Activated CD4-positive, alpha-beta memory T cell treated with anti-CD3 and anti-CD28 coated beads, Interleukin-2, amount 10 ng/mL, durations not matched to agents 7 days and 5 days (primary cell): ENCODE measurements around the gene CPT1B. TPM values are rescaled to one million over a fixed set of nuclear protein-coding genes. Genes with fewer than 3 reads are reported as not detected.
"Not testable (repeated sequence)": the region's sequence is repeated elsewhere in the genome, so short reads cannot be mapped to it uniquely, and the experiment has no call there.

Source experiments
- CTCF ChIA-PET: fragments of 350-600 bp; sonication (Branson Sonifier 250); formaldehyde crosslinking; loops from one replicate; lab custom pipeline; 2021; ENCODE audit warnings: antibody characterized with exemption, inconsistent platforms; lab: Charles Lee
- POLR2A ChIA-PET: fragments of 350-600 bp; sonication (Branson Sonifier 250); formaldehyde crosslinking; loops from one replicate; lab custom pipeline; 2021; ENCODE audit warnings: antibody characterized with exemption; lab: Charles Lee
- DNase-seq: peaks from one replicate; pipeline ENCODE4 v3.0.0-alpha.2; 2020
- H3K27ac Mint-ChIP-seq: one replicate; pipeline ENCODE4 v1.8.0; 2021; ENCODE audit warnings: mild to moderate bottlenecking, mixed read lengths
- H3K27me3 Mint-ChIP-seq: one replicate; pipeline ENCODE4 v1.8.0; 2021; ENCODE audit warnings: mixed read lengths
- H3K36me3 Mint-ChIP-seq: one replicate; pipeline ENCODE4 v1.8.0; 2021; ENCODE audit warnings: low read depth, mixed read lengths
- H3K4me1 Mint-ChIP-seq: one replicate; pipeline ENCODE4 v1.8.0; 2021; ENCODE audit warnings: mixed read lengths
- H3K4me3 Mint-ChIP-seq: one replicate; pipeline ENCODE4 v1.8.0; 2021; ENCODE audit warnings: mild to moderate bottlenecking, mixed read lengths
- H3K9me3 Mint-ChIP-seq: one replicate; pipeline ENCODE4 v1.8.0; 2021; ENCODE audit warnings: mixed read lengths
- total RNA-seq, 2 experiments: library from RNA; stranded (reverse); gene quantifications; one replicate each; pipeline ENCODE4 v1.2.3, GENCODE V29; 2021

Gene CPT1B
- total RNA-seq, 2 experiments from 2014 or later, result 60.8 to 60.9 TPM

- no peak for DNase-seq
- Mint-ChIP-seq H3K27ac (no peak overlapping the region), H3K4me1 (peaks cover 25% of the 10 kb centered on the region), H3K36me3 (peaks cover 44% of the 10 kb centered on the region), H3K27me3 (no peaks in the 10 kb centered on the region), H3K9me3 (no peaks in the 10 kb centered on the region), H3K4me3 (no peak overlapping the region)
- CTCF ChIA-PET, result interaction anchor here (1.3 kb wide), 1 partner anchor 14 kb away, joined by 5 read pairs; the partner anchor contains the start of genes LMF2 and NCAPH2
- POLR2A ChIA-PET, result interaction anchor here (1.0 to 12.1 kb wide), 9 partner anchors 8 to 98 kb away, joined by 3 to 321 read pairs (median 5); partner anchors contain the start of genes KLHDC7B, LMF2, NCAPH2 and SYCE3
Measured at GRCh38 chr22:50522208-50522805, 55.9 kb downstream of the CPT1B start.

DNA sequence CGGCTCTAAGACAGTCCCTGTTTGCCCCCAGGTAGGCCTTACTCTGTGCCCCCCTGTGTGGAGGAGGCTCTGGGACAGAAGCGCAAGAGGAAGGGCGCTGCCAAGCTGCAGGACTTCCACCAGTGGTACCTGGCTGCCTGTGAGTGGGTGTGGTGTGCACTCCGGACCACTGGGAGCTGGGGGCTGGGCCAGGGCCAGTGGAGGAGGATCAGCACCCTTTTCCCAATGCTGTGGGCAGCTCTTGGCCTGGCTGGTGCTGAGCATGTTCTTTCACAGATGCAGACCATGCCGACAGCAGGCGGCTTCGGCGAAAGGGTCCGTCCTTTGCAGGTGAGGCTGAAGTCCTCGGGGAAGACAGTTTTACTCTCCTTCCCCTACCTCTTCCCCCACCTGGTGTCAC, 56.5 kb downstream of the CPT1B start:
- H3K27ac Mint-ChIP-seq, result no peak overlapping the region
- no peaks in the 10 kb centered on the region for H3K9me3 Mint-ChIP-seq
- CTCF ChIA-PET, result interaction anchor here (1.3 kb wide), 1 partner anchor 14 kb away, joined by 5 read pairs; the partner anchor contains the start of genes LMF2 and NCAPH2
- no peak for DNase-seq
- H3K27me3 Mint-ChIP-seq, result no peaks in the 10 kb centered on the region
- POLR2A ChIA-PET, result interaction anchor here (1.3 to 12.1 kb wide), 4 partner anchors 12 to 99 kb away, joined by 4 to 321 read pairs (median 134); partner anchors contain the start of genes KLHDC7B, LMF2, NCAPH2 and SYCE3
- no peak overlapping the region for H3K4me3 Mint-ChIP-seq
- peaks cover 19% of the 10 kb centered on the region for H3K4me1 Mint-ChIP-seq
- peaks cover 38% of the 10 kb centered on the region for H3K36me3 Mint-ChIP-seq

- CTCF ChIA-PET, result no interaction called here
Measured at GRCh38 chr22:50520826-50521453, 57.3 kb downstream of the CPT1B start.

DNA sequence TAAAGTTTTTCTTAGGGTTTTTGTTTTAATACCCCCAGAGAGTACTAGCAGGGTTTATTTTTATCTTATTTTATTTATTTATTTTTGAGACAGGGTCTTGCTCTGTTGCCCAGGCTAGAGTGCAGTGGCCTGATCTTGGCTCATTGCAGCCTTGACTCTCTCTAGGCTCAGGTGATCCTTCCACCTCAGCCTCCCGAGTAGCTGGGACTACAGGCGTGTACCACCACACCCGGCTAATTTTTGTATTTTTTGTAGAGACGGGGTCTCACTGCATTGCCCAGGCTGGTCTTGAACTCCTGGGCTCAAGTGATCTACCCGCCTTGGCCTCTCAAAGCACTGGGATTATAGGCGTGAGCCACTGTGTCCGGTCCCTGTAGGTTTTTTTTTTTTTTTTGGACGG, 58.0 kb downstream of the CPT1B start:
- H3K9me3 Mint-ChIP-seq, POLR2A ChIA-PET, H3K27me3 Mint-ChIP-seq, H3K4me3 Mint-ChIP-seq, DNase-seq, H3K27ac Mint-ChIP-seq, CTCF ChIA-PET: not testable (repeated sequence)
- peaks cover 47% of the 10 kb centered on the region for H3K36me3 Mint-ChIP-seq
- H3K4me1 Mint-ChIP-seq, result peaks cover 21% of the 10 kb centered on the region

More at GRCh38 chr22:50520826-50521453, 57.3 kb downstream of the CPT1B start:
- POLR2A ChIA-PET, result interaction anchor here (12.1 kb wide), 1 partner anchor 12 kb away, joined by 321 read pairs; the partner anchor contains the start of genes LMF2 and NCAPH2
- H3K4me1 Mint-ChIP-seq, result peaks cover 19% of the 10 kb centered on the region
- no peak overlapping the region for H3K27ac Mint-ChIP-seq
- H3K36me3 Mint-ChIP-seq, result peaks cover 43% of the 10 kb centered on the region
- H3K27me3 Mint-ChIP-seq, result no peaks in the 10 kb centered on the region
- H3K9me3 Mint-ChIP-seq, result no peaks in the 10 kb centered on the region
- no peak overlapping the region for H3K4me3 Mint-ChIP-seq
- DNase-seq, result no peak

- no peaks in the 10 kb centered on the region for H3K9me3 Mint-ChIP-seq
- ChIA-PET CTCF (no interaction called here), POLR2A (interaction anchor here (1.0 to 3.2 kb wide), 3 partner anchors 10 to 12 kb away, joined by 3 to 31 read pairs (median 3); partner anchors contain the start of genes LMF2, NCAPH2 and TYMP)
- peaks cover 49% of the 10 kb centered on the region for H3K36me3 Mint-ChIP-seq
- no peak overlapping the region for H3K4me3 Mint-ChIP-seq
- no peak overlapping the region for H3K27ac Mint-ChIP-seq
- peaks cover 18% of the 10 kb centered on the region for H3K4me1 Mint-ChIP-seq
- no peaks in the 10 kb centered on the region for H3K27me3 Mint-ChIP-seq
- no peak for DNase-seq
Measured at GRCh38 chr22:50519151-50519550, 59.1 kb downstream of the CPT1B start.

Other genes with a start within 250 kb of the CPT1B start
- 10 to 100 TPM; 56.5 to 58.9 TPM for gene PPP6R2, start 235.1 kb downstream of the CPT1B start, total RNA-seq
- gene SBF1, start 103.4 kb downstream of the CPT1B start, total RNA-seq, result 100 to 1,000 TPM; 181 to 196 TPM
- 1 to 10 TPM; 7.6 to 8.8 TPM for gene ADM2, start 96.9 kb downstream of the CPT1B start, total RNA-seq
- under 1 TPM; 0.48 to 0.60 TPM for gene MIOX, start 91.6 kb downstream of the CPT1B start, total RNA-seq
- gene LMF2, start 70.7 kb downstream of the CPT1B start, total RNA-seq, result 100 to 1,000 TPM; 111 to 114 TPM
- gene NCAPH2, start 70.2 kb downstream of the CPT1B start, total RNA-seq, result 100 to 1,000 TPM; 105 to 108 TPM
- gene SCO2, start 52.8 kb downstream of the CPT1B start, total RNA-seq, result 1 to 10 TPM; 6.4 to 7.0 TPM
- gene TYMP, start 48.4 kb downstream of the CPT1B start, total RNA-seq, result 10 to 100 TPM; 89.1 to 90.2 TPM
- gene KLHDC7B, start 32.5 kb downstream of the CPT1B start, total RNA-seq, result 1 to 10 TPM; 8.0 to 8.4 TPM
- gene SYCE3, start 15.5 kb downstream of the CPT1B start, total RNA-seq, result under 1 TPM; 0.58 to 0.71 TPM
- gene CHKB, start 4.4 kb upstream of the CPT1B start, total RNA-seq, result 100 to 1,000 TPM; 101 to 111 TPM
- under 1 TPM; 0.15 to 0.18 TPM for gene MAPK8IP2, start 22.4 kb upstream of the CPT1B start, total RNA-seq
- 10 to 100 TPM; 63.1 to 65.0 TPM for gene ARSA, start 49.7 kb upstream of the CPT1B start, total RNA-seq
- under 1 TPM in 1 of 2 experiments, not detected in 1; 0.08 TPM for gene SHANK3, start 94.4 kb upstream of the CPT1B start, total RNA-seq
- not detected for gene ACR, start 159.8 kb upstream of the CPT1B start, total RNA-seq
- gene RABL2B, start 205.2 kb upstream of the CPT1B start, total RNA-seq, result 10 to 100 TPM; 16.6 to 20.2 TPM